H1 (cell line): ENCODE measurements around the gene WBP4. TPM values are rescaled to one million over a fixed set of nuclear protein-coding genes. Genes with fewer than 3 reads are reported as not detected.

Experiments
- CTCF ChIA-PET: fragments of 300-600 bp; sonication (Branson Sonifier 250); formaldehyde crosslinking; loops from one replicate; lab custom pipeline; 2021; ENCODE audit not compliant: partially characterized antibody; lab: Charles Lee
- POLR2A ChIA-PET: fragments of 300-600 bp; sonication (Branson Sonifier 250); formaldehyde crosslinking; loops from one replicate; lab custom pipeline; 2021; ENCODE audit warnings: inconsistent platforms; ENCODE audit not compliant: partially characterized antibody; lab: Charles Lee
- DNase-seq, 2 experiments: peaks; one replicate each; pipeline versions ENCODE4 v3.0.0 to v3.0.0-alpha.2; 2010 to 2022; ENCODE audit warnings: low spot score in 2 of 2, low read depth in 1 of 2, mixed read lengths in 1 of 2
- FAIRE-seq: peaks from 2 replicates; lab custom pipeline; 2011; peaks lifted over from hg19 to GRCh38; lab: Jason Lieb, UNC
- H2AFZ ChIP-seq: 2 replicates; pipeline ENCODE4 v1.8.1; 2012; ENCODE audit warnings: low read length, inconsistent platforms
- H2AK5ac ChIP-seq: 2 replicates; pipeline ENCODE4 v1.6.1; 2013; ENCODE audit warnings: low read depth, low read length
- H2BK120ac ChIP-seq: replicated peaks from 2 replicates; pipeline ENCODE3; 2013; ENCODE audit warnings: low read depth, low read length, inconsistent platforms
- H2BK12ac ChIP-seq: 2 replicates; pipeline ENCODE4 v1.6.1; 2013; ENCODE audit warnings: low read depth, low read length
- H2BK15ac ChIP-seq: 2 replicates; pipeline ENCODE4 v1.6.1; 2013; ENCODE audit warnings: low read length
- H2BK20ac ChIP-seq: 2 replicates; pipeline ENCODE4 v1.6.1; 2013; ENCODE audit warnings: low read length
- H2BK5ac ChIP-seq: 2 replicates; pipeline ENCODE4 v1.6.1; 2013; ENCODE audit warnings: low read depth, low read length
- H3K14ac ChIP-seq: 2 replicates; pipeline ENCODE4 v1.6.1; 2013; ENCODE audit warnings: inconsistent platforms; ENCODE audit not compliant: insufficient read length
- H3K18ac ChIP-seq: 2 replicates; pipeline ENCODE4 v1.6.1; 2013; ENCODE audit warnings: low read length; ENCODE audit errors: extremely low read depth
- H3K23ac ChIP-seq: 2 replicates; pipeline ENCODE4 v1.6.1; 2013; ENCODE audit warnings: inconsistent platforms; ENCODE audit not compliant: insufficient read length
- H3K23me2 ChIP-seq: 2 replicates; pipeline ENCODE4 v1.6.1; 2013; ENCODE audit warnings: low read depth, low read length
- H3K27ac ChIP-seq: 2 replicates; pipeline ENCODE4 v1.6.1; 2011; ENCODE audit warnings: low read depth, low read length, inconsistent platforms
- H3K27me3 ChIP-seq, 4 experiments: replicated peaks in 1 of 4; 1 replicate in 1 of 4; 2 replicates in 3 of 4; pipeline versions ENCODE4 v1.6.1 to v1.8.1; 2011 to 2013; ENCODE audit warnings: low read length in 3 of 4, mild to moderate bottlenecking in 3 of 4, inconsistent platforms in 2 of 4, mixed read lengths in 2 of 4, moderate library complexity in 1 of 4; ENCODE audit not compliant: control insufficient read depth in 3 of 4, insufficient read depth in 3 of 4; ENCODE audit errors: extremely low read depth in 1 of 4
- H3K36me3 ChIP-seq, 4 experiments: 2 replicates each; pipeline versions ENCODE4 v1.6.1 to v1.8.1; 2011 to 2013; ENCODE audit warnings: mild to moderate bottlenecking in 4 of 4, low read length in 3 of 4, moderate library complexity in 2 of 4, control low read depth in 1 of 4, inconsistent platforms in 1 of 4; ENCODE audit not compliant: insufficient read depth in 4 of 4, control insufficient read depth in 2 of 4
- H3K4ac ChIP-seq: replicated peaks from 2 replicates; pipeline ENCODE3; 2013; ENCODE audit warnings: low read length, low read depth, mixed read lengths, inconsistent platforms; ENCODE audit not compliant: insufficient read length
- H3K4me1 ChIP-seq, 4 experiments: replicated peaks in 1 of 4; 1 replicate in 1 of 4; 2 replicates in 3 of 4; pipeline versions ENCODE4 v1.6.1 to v1.8.1; 2011 to 2013; ENCODE audit warnings: low read length in 3 of 4, inconsistent platforms in 2 of 4, mixed read lengths in 1 of 4; ENCODE audit not compliant: insufficient read depth in 4 of 4, control insufficient read depth in 3 of 4
- H3K4me2 ChIP-seq, 2 experiments: 2 replicates each; pipeline versions ENCODE4 v1.6.1 to v1.8.1; 2011 to 2013; ENCODE audit warnings: low read depth in 2 of 2, low read length in 2 of 2, control low read depth in 1 of 2, inconsistent platforms in 1 of 2, mild to moderate bottlenecking in 1 of 2; ENCODE audit not compliant: insufficient read depth in 1 of 2
- H3K4me3 ChIP-seq, 4 experiments: fragments of 200-600, 300-600 bp in 1 of 4; sonication (generic), shearing (Covaris generic), sonication (Bioruptor Twin) in 1 of 4; 2 replicates each; pipeline versions ENCODE4 v1.5.1 to v1.8.1; 2011 to 2016; ENCODE audit warnings: low read length in 4 of 4, low read depth in 3 of 4, control low read depth in 2 of 4, inconsistent platforms in 2 of 4, mild to moderate bottlenecking in 2 of 4, mixed read lengths in 1 of 4, moderate library complexity in 1 of 4; ENCODE audit not compliant: insufficient read depth in 2 of 4; ENCODE audit errors: extremely low read depth in 1 of 4
- H3K56ac ChIP-seq: replicated peaks from 2 replicates; pipeline ENCODE3; 2013; ENCODE audit warnings: low read depth, mild to moderate bottlenecking, mixed read lengths, low read length, inconsistent platforms; ENCODE audit not compliant: insufficient read length
- H3K79me1 ChIP-seq: 2 replicates; pipeline ENCODE4 v1.6.1; 2013; ENCODE audit warnings: low read depth, low read length, control low read depth
- H3K79me2 ChIP-seq, 2 experiments: 2 replicates each; pipeline versions ENCODE4 v1.6.1 to v1.8.1; 2012 to 2013; ENCODE audit warnings: low read length in 2 of 2, mild to moderate bottlenecking in 2 of 2, inconsistent platforms in 1 of 2; ENCODE audit not compliant: insufficient read depth in 2 of 2, control insufficient read depth in 1 of 2
- H3K9ac ChIP-seq, 4 experiments: replicated peaks in 1 of 4; 1 replicate in 1 of 4; 2 replicates in 3 of 4; pipeline versions ENCODE4 v1.6.1 to v1.8.1; 2011 to 2013; ENCODE audit warnings: low read depth in 3 of 4, low read length in 3 of 4, control low read depth in 2 of 4, mild to moderate bottlenecking in 2 of 4, moderate library complexity in 2 of 4, inconsistent platforms in 1 of 4; ENCODE audit errors: extremely low read depth in 1 of 4
- H3K9me3 ChIP-seq, 2 experiments: 2 replicates each; pipeline versions ENCODE4 v1.6.1 to v1.8.1; 2012 to 2013; ENCODE audit warnings: mild to moderate bottlenecking in 2 of 2, moderate library complexity in 2 of 2, control low read depth in 1 of 2, inconsistent platforms in 1 of 2, low read depth in 1 of 2, low read length in 1 of 2, mixed read lengths in 1 of 2; ENCODE audit not compliant: insufficient read depth in 2 of 2
- H4K20me1 ChIP-seq, 2 experiments: replicated peaks in 1 of 2; 2 replicates each; pipeline versions ENCODE3 to v1.8.1; 2011 to 2013; ENCODE audit warnings: inconsistent platforms in 2 of 2, low read length in 2 of 2, mild to moderate bottlenecking in 1 of 2; ENCODE audit not compliant: insufficient read depth in 2 of 2, control insufficient read depth in 1 of 2
- H4K5ac ChIP-seq: 2 replicates; pipeline ENCODE4 v1.6.1; 2013; ENCODE audit warnings: low read length, low read depth, mixed read lengths, inconsistent platforms; ENCODE audit not compliant: insufficient read length
- H4K8ac ChIP-seq: 2 replicates; pipeline ENCODE4 v1.8.0; 2013; ENCODE audit warnings: mild to moderate bottlenecking, moderate library complexity, low read length, inconsistent platforms; ENCODE audit not compliant: insufficient read depth; ENCODE audit errors: extremely low read depth
- H4K91ac ChIP-seq: replicated peaks from 2 replicates; pipeline ENCODE3; 2013; ENCODE audit warnings: low read length, mixed read lengths, inconsistent platforms; ENCODE audit not compliant: insufficient read length
- BACH1 ChIP-seq: IDR thresholded peaks from 2 replicates; pipeline ENCODE4 v1.6.1; 2012; ENCODE audit warnings: low read length, improper control_type of control experiment
- CBX5 ChIP-seq: fragments of 300-800, 300-1000 bp; sonication (generic); IDR thresholded peaks from 2 replicates; pipeline ENCODE4 v1.7.1; 2016; ENCODE audit warnings: antibody characterized with exemption, low read length, low read depth
- CEBPB ChIP-seq: IDR thresholded peaks from 2 replicates; pipeline ENCODE4 v1.6.1; 2012; ENCODE audit warnings: low read depth, low read length
- GTF2F1 ChIP-seq: IDR thresholded peaks from 2 replicates; pipeline ENCODE4 v1.6.1; 2012; ENCODE audit warnings: low read depth, low read length, improper control_type of control experiment, borderline replicate concordance
- JUN ChIP-seq: IDR thresholded peaks from 2 replicates; pipeline ENCODE4 v1.6.1; 2011; ENCODE audit warnings: low read depth, mild to moderate bottlenecking, improper control_type of control experiment, low read length
- KDM4A ChIP-seq: IDR thresholded peaks from one replicate; pipeline ENCODE4 v1.7.1; 2012; ENCODE audit warnings: low read depth, mild to moderate bottlenecking, moderate library complexity, low read length, inconsistent platforms; ENCODE audit not compliant: severe bottlenecking
- RBBP5 ChIP-seq: IDR thresholded peaks from 2 replicates; pipeline ENCODE4 v1.7.1; 2012; ENCODE audit warnings: low read depth, mild to moderate bottlenecking, inconsistent platforms, low read length, moderate library complexity, borderline replicate concordance
- SP1 ChIP-seq: IDR thresholded peaks from 2 replicates; pipeline ENCODE4 v1.6.1; 2011; ENCODE audit warnings: low read depth, low read length
- polyA plus RNA-seq, 7 experiments: library from polyadenylated mRNA; depleted of rRNA in 3 of 7; stranded (reverse) in 5 of 7; unstranded in 2 of 7; fragments of >200 nt in 5 of 7; fragments of 200-250 nt in 2 of 7; gene quantifications; 1 replicate in 5 of 7; 2 replicates in 1 of 7; 4 replicates in 1 of 7; pipeline versions ENCODE4 v1.2.1 to v1.2.3, GENCODE V29; 2011 to 2013; ENCODE audit warnings: missing spikeins in 2 of 7, mixed read lengths in 2 of 7
- total RNA-seq: library from RNA; stranded (reverse); fragmentation: NEBNext Ultra II Directional; extraction: Animal tissue kit (Norgen Biotek cat#: 25700); gene quantifications from 2 replicates; pipeline ENCODE4 v1.2.1, GENCODE V29; 2021
- TF ChIP-seq, protein P1 (sequence below): IDR thresholded peaks from 2 replicates; pipeline ENCODE4 v1.6.1; 2012; ENCODE audit warnings: low read length, inconsistent platforms

The WBP4 gene
- total and polyA plus RNA-seq, 2 of the 8 experiments (the other 6 are each of a cell fraction or from before 2014, with no cell fraction given), result 3.0 to 10.0 TPM

DNA sequence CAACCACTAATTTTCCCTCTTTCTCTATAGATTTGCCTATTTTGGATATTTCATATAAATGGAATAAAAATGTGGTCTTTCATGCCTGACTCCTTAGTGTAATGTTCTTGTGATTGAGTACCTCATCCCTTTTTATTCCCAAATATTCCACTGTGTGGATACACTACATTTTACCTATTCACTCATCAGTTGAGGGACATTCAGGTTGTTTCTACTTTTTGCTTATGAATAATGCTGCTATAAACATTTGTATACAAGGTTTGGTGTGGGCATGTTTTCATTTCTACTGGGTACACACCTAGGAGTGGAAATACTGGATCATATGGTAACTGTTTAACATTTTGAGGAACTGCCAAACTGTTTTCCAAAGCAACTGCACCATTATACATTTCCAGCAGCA is 5.1 kb upstream of the WBP4 start:
- CTCF ChIA-PET, result interaction anchor here (0.6 to 2.2 kb wide), 5 partner anchors 27 to 329 kb away, joined by 3 to 8 read pairs (median 5); no protein-coding TSS in a partner anchor
- no peaks in the 10 kb centered on the region for H3K36me3 ChIP-seq
- FAIRE-seq (no peak), DNase-seq (no peak)
- H3K79me2 ChIP-seq, result peaks cover 0 to 33% of the 10 kb centered on the region in 2 experiments; a peak in 2 of 4 replicates
- no peak overlapping the region for H3K23ac ChIP-seq
- no peak overlapping the region for H2BK12ac ChIP-seq
- no peak overlapping the region for H3K9ac ChIP-seq
- H2BK15ac ChIP-seq, result no peak overlapping the region
- H4K91ac ChIP-seq, result no peak overlapping the region
- no peak overlapping the region for H4K5ac ChIP-seq
- H3K14ac ChIP-seq, result no peak overlapping the region
- peaks cover 0 to 3% of the 10 kb centered on the region in 2 experiments for H4K20me1 ChIP-seq
- POLR2A ChIA-PET, result interaction anchor here (1.2 to 1.7 kb wide), 2 partner anchors 135 to 267 kb away, joined by 4 read pairs; partner anchors contain the start of gene SLC25A15
- H3K9me3 ChIP-seq, result no peaks in the 10 kb centered on the region
- no peak overlapping the region for H2AK5ac ChIP-seq
- no peak overlapping the region for H2BK120ac ChIP-seq
- no peak overlapping the region for H3K56ac ChIP-seq
- no peak overlapping the region for H2BK20ac ChIP-seq
- no peak overlapping the region for H2BK5ac ChIP-seq
- H3K18ac ChIP-seq, result no peak overlapping the region
- no peak overlapping the region for H3K4ac ChIP-seq
- H4K8ac ChIP-seq, result no peak overlapping the region
- no peak overlapping the region for H3K4me2 ChIP-seq
- H3K4me1 ChIP-seq, result peaks cover 0 to 3% (median 2%) of the 10 kb centered on the region in 4 experiments; a peak in 2 of 7 replicates
- peaks cover 7% of the 10 kb centered on the region; the same call in 1 of the 2 replicates for H3K23me2 ChIP-seq
- no peak overlapping the region for H3K27ac ChIP-seq
- no peak overlapping the region for H3K4me3 ChIP-seq
- no peaks in the 10 kb centered on the region; the same call in 1 of the 2 replicates for H3K79me1 ChIP-seq
- no peak overlapping the region for H2AFZ ChIP-seq
- no peaks in the 10 kb centered on the region for H3K27me3 ChIP-seq
- TF ChIP-seq BACH1 (no peak), GTF2F1 (no peak), JUN (no peak), CBX5 (no peak), KDM4A (no peak), CEBPB (no peak), SP1 (no peak), RBBP5 (no peak)
- TF ChIP-seq, protein P1, sequence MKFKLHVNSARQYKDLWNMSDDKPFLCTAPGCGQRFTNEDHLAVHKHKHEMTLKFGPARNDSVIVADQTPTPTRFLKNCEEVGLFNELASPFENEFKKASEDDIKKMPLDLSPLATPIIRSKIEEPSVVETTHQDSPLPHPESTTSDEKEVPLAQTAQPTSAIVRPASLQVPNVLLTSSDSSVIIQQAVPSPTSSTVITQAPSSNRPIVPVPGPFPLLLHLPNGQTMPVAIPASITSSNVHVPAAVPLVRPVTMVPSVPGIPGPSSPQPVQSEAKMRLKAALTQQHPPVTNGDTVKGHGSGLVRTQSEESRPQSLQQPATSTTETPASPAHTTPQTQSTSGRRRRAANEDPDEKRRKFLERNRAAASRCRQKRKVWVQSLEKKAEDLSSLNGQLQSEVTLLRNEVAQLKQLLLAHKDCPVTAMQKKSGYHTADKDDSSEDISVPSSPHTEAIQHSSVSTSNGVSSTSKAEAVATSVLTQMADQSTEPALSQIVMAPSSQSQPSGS, result no peak
